Adrenal gland (tissue), 5 donors: ENCODE measurements around the gene DPY19L3.

Source experiments
- CTCF ChIP-seq, 6 experiments: fragments of 450-650 bp in 4 of 6; fragments of 200-600 bp in 2 of 6; sonication (generic) in 1 of 6; IDR thresholded peaks; 1 replicate in 5 of 6; 2 replicates in 1 of 6; pipeline versions ENCODE4 v1.5.1 to v1.8.0; 2016 to 2021; ENCODE audit warnings: antibody characterized with exemption in 6 of 6, mild to moderate bottlenecking in 2 of 6, moderate library complexity in 1 of 6
- POLR2A ChIP-seq, 2 donors: fragments of 450-650 bp; IDR thresholded peaks; one replicate each; pipeline ENCODE4 v1.6.1; 2017; ENCODE audit warnings: antibody characterized with exemption in 2 of 2, mild to moderate bottlenecking in 2 of 2, moderate library complexity in 1 of 2
- donor health status: DM: no; HTN: no; CAD: no.

- no peak for TF ChIP-seq CTCF (IDR thresholded peaks at IDR 0.05)
- TF ChIP-seq POLR2A (IDR thresholded peaks at IDR 0.05): no peak
Observed at GRCh38 chr19:32407004-32407992, 1.7 kb downstream of the DPY19L3 start.
